Occipital lobe (tissue), 2 donors: Measurements from ENCODE around the gene BMPER. TPM values are rescaled to one million over a fixed set of nuclear protein-coding genes. Genes with fewer than 3 reads are reported as not detected.

ENCODE experiments used
- DNase-seq: peaks from one replicate; lab custom pipeline; 2025; lab: John Stamatoyannopoulos, UW
- total RNA-seq: library from RNA; depleted of rRNA; stranded (reverse); fragments of >200 nt; gene quantifications from one replicate; pipeline ENCODE4 v1.2.3, GENCODE V29; 2014

BMPER gene
- total RNA-seq, 1 donor from 2014 or later: 4.5 TPM

DNA sequence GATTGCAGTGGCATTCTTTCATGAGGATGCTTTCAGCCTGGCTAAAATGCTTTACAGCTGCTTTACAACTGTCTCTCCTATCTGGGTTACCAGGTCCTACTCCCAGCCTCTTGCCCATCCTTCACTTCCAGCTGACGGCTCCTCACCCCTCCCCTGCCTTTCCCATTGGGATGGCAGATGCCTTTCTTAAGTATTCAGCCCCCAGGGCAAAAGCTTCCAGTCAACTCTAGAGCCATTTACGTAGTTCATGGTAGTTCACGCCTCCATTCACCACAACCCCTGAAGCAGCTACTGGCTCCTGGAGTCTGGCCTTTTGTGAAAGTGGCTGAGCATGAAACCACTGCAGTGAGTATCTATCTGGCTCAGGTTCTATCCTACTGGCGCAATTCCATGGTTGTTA, 17.2 kb upstream of the BMPER start:
- no peak for DNase-seq

DNA sequence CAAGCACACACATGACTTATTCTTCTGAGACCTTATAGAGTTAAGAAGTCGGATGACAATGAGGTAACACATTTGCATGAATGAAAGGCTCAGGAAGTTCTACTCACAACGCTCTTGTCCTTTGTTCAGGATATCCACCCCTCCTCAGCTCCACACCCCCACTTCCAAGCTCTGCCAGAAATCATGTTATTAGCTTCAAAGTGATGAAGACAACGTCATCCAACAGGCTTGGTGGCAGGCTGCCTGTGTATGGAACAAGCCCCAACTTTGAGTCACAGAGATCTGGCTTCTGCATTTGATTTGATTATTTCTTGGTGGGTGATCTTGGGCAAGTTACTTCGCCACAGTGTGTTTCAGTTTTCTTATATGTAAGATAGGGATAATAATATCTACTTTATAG, 12.4 kb upstream of the BMPER start:
- no peak for DNase-seq

DNA sequence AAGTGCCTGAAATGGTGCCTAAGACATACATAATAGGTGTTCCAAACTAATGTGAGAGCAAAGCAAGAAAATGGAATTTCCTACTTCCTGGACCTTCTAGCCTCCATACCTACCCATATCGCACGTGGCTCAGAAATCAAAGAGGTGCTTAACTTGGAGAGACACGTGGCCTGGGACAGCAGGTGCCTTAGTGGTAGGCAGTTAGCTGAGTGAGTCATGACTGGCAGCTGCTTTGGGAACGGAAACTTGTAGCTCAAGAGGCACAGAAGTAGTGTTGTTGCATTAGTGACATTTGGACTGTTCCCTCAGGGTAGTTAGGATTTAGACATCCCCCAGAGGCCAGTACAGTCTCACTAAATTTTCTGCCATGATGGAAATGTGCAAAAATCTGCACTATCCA, 12.0 kb upstream of the BMPER start:
- no peak for DNase-seq

DNA sequence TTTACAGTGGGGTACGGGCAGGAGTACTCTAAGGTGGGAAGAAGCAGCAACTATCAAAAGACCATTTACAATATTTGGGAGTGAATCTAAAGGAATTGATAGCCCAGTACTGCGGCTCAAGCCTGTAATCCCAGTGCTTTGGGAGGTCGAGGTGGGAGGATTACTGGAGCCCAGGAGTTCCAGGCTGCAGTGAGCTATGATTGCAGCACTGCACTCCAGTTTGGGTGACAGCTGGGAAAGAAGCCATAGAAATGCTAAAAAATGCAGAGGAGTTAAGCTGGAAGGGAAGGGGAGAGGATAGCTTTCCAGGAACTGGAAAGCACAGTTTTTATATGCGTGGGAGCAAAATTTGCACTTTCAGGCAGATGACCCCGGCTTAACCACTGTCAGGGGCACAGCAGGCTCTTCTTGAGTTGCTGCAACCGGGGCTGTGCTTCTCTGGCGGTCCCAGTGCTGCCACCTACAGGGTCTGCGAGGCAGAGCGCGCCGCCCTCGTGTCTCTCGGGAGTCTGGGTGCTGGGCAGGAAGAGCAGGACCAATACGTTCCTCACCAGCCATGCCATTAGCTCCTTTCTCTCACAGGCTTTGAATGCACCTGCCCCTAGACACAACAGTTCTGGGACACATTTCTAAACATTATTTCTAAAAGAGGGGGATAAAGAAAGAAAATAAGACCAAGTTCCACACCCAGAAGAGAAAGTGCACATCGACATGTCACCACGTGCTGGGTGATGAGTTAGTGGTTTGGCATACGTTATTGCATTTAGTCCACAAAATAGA, 10.1 kb upstream of the BMPER start:
- peak; percentile 78 for DNase-seq

DNA sequence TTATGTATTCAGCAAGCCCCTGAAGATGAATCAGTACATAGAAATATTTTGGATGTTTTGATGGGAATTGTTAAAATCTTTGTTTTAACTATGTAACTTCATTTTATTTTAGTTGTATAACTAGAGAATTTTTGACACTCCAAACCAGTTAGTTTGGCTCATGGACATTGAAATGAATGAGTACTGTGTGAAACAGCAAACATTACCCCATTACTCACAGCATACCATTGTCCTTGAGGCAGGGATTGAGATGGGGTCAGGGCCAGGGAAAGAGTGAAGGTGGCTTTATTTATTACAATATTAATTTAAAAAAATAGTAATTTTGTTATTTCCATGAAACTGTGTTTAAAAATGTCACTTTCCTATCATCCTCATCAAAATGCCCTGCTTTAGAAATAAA, 4.8 kb upstream of the BMPER start:
- no peak for DNase-seq

DNA sequence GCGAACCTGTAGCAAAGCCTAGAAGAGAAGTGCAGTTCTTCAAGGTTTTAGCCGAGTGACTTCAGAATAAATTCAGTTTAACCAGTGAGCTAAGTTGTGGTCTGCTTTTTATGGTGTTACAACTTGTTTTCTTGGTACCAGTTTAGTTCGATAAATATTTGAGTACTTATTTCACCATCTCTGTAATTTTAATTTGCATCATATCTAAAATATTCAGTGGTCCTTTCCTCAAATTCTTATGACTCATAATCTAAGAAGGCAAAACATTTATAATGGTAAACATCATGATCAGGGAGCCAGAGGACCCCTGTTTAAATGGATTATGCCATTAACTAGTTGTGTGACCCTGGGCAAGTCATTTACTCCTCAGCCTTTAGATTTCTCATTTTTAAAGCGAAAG, 4.1 kb upstream of the BMPER start:
- no peak for DNase-seq

DNA sequence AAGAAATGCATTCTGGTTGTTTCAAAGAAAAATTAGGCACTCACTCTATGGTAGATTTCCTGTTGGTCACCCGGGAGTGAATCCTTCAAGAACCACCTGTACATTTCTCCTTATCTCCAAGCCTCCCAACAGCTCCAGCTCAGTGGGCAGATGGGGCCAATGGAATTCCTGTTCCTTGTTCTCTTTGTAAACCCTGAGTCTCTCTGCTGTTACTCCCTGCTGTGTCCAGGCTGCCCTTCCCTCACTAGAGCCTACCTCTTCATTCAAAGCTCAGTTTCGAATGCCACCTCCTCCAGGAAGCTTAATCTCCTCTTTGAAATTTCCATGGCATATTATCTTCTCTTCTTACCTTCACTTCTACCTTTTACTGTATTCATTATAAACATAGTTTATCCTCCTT, 3.5 kb upstream of the BMPER start:
- DNase-seq: no peak

DNA sequence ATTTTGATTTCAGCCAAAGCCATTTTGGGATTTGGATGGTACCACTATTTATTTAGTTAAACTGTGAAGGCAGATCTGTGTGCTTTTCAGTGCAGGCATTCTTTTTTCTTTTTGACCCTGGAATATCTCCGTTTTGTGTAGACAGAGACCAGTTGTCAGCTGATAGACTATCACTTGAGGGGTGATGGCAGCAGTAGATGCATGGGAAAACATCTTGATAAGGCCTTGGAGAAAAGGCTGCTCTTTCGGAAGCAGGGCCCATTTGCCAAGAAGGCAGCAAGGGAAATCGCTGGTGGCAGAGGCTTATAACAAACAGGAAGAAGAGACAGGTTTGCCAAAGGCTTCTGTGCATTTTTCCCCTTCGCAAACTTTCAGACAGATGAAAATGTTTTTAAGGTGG, 2.6 kb upstream of the BMPER start:
- no peak for DNase-seq

DNA sequence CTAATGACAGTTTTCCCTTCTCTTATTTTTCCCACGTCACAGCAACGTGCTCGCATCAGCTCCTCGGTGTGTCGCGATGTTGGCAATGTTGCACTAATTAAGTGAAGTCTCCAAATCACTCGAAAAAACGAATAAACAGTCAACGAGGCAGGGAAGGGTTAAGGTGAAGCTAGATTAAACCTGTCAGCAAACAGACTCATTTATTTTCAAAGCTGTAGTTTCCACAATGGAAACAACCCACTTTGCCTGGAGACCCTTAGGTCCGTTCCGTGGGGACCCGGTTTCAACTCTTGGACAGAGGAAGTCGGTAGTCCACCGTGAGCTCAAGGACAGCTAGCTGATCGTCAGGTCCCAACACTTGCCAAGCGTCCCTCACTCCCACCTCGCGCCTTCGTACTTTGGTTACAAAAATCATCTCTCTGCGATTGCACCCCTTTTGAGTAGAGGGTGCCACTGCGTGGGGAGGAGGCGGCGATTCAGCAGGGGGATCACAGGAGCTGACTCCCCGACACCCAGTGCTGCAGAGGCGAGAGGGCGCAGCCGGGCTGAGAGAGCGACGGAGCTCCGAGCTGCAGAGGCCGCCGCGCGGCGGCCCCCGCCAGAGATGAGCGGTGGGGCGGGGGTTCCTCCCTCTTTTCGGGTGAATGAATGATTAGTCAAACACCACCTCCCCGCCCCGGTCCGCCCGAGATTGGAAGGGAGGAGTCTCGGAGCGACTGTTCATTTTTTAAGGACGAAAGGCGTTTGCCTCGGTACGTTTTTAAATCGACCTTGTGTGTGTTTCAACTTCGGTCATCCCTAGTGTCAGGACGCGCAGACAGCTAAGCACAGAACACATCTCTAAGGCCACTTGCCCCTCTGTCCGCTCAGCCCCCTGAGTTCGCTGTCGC, 1.3 kb upstream of the BMPER start:
- DNase-seq: peak; percentile 30

DNA sequence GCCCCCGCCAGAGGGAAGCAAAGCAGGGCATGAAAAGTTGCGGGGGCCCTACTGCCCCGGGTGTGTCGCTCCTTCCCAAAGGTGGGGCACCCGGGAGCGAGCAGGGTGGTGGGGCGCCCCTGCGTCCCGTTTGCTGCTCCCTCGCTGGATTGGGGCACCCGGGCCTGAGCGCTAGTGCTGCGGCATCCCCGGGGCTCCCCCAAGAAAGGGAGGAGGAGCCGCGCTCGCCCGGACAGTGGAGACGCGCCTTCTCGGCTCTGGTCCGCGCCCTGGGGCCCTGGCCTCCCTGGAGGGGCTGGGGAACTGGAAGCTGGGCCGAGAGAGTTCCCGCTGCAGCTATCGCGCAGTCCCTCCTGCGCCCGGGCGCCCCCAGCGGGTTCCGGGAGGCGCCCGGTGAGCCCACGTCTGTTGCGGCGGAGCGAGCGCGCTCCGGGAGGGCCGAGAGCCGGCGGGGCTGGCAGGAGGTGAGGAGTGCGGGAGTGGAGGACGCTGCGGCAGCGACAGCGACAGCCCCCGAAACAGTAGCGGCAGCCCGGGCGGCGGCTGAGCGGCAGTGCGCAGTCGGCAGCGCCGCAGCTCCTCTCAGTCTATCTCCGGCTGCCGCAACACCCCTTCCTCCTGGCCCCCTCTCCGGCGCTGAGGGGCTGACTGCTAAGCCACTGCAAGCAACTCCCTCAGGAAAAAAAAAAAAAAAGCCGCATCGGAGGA, 504 bp upstream of the BMPER start:
- peak; percentile 18 for DNase-seq

DNA sequence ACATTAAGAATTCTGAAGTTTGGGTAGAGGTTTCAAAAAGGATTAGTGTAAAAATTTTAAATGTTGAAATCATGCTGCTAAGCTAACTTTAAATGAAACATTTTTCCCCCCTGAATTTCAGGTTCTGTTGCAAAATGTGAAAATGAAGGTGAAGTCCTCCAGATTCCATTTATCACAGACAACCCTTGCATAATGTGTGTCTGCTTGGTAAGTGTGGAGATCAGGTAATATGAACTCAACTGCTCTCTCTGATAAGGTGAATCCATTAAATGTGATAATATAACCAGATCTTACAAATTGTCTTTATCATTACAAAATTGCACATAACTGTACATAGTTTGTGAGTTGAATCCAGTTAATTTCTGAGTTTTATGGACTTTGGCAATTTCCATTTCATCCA, 1.4 kb downstream of the BMPER start:
- DNase-seq: no peak

DNA sequence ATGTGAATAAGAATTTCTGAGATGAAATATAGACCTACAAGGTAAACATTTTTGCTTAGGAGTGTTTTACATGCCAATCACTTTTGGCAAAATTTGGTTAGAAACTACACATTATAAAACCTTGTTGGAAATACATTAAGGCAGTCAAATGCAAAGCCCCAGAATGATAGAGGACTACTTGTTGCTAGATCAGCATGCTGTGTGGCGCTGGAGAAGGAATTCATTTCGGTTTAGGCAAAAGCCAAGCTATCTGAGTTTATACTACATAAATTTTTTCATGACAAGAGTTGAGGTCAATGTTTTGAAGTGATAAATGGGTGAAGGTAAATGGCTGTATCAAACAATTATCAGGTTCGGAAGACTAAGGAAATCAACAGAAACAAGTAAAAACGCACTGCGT, 2.3 kb downstream of the BMPER start:
- no peak for DNase-seq

DNA sequence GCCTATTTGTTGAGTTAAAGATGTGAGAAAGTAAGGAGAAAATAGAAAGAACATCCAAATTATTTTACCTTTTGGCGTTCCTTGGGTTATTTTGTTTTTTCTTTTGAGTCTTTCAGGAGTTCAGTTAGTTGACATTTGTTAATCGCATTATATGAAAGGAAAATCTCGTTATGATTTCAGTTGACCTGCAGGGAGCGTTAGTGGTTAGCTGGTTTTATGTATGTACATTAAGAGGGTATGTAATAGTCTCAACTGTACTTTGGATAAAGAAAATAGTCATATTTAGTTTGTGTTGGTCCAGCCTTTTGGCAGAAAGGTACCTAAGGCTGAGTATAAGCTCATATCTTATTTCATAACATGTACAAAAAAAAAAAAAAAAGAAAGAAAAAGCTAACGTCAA, 4.0 kb downstream of the BMPER start:
- DNase-seq: no peak

DNA sequence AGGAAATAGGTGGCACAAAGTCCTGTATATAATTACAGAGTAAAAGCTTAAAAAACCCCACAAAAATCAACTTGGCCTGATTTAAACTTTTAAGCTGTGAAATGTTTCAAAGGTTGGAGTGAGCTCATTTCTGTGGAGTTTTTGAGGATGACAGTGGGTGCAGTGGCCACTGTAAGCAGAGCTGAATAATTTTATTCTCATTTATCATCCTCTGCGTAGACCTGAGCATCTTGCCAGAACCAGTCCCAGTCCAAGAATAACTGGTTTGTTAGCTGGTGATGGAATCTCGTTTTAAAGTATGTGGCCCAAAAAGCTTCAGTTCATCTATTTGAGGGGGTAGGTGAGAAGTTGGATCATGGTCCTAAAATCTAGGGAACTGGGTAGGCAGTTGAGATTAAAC, 4.4 kb downstream of the BMPER start:
- DNase-seq: no peak

DNA sequence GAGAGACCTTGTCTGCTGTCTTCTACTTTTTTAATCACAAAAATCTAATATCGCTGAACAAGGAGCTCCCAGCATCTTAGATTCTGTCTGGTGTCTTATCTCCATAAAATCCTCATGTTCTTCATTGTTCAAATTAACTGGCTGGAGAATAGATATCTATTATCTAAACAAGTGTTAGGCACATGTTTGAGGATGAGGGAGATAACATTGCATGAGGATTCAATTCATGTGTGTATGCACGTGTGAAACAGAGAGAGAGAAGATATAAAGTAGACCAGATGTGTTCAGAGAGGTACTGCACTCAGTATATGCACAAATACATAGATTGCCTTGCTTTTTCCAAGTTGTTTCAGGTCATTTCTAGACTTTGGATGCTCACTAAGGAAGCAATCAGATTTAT, 5.4 kb downstream of the BMPER start:
- DNase-seq: no peak

DNA sequence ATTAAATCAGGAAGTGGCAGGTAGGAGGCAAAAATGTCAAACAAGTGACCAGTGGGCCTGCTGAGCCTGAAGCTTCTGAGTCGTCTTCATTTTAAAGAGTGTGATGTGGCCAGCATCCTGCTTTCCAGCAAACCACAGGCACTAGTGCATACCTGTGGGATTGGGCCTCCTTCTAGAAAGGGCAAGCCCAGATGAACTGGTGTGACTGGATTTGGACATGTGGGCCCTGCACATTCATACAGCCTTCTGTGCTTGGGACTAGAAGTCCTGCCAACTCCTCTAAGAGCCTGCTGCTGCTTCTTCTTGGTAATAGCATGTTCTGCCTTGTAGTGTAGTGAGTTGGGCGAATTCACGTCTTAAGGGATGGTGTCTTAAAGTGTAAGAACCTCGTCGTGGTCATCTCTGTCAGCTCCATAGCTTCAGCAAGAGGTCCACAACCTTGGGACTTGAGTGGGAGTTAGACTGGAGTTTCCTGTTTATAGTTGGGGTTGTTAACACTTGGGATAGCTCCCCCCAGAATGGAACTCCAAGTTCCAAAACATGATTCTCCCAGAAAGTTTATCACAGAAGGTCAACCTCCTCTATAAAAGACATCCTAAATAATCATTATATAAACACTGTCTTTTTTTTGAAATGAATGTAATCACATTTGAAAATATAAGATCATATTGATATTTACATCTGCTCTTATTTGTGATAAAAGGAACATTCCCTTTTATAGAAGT, 11.2 kb downstream of the BMPER start:
- no peak for DNase-seq

DNA sequence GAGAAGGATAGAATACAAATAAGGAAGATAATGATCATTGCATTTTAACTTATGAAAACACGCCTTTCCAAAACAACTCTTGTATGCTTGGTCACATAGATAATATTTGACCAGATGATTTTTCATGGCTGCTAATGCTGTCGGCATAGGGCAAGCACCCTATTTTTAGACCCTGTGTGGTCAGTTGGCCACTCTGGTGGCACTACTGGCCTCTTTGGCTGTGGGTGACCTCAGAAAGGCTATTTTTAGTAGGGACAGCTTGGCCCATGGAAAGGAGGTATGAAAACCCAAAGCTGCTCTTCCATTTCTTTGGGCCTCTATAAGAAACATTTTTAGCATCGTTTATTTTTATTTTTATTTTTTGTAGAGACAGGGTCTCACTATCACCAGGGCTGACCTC, 12.3 kb downstream of the BMPER start:
- DNase-seq: no peak

DNA sequence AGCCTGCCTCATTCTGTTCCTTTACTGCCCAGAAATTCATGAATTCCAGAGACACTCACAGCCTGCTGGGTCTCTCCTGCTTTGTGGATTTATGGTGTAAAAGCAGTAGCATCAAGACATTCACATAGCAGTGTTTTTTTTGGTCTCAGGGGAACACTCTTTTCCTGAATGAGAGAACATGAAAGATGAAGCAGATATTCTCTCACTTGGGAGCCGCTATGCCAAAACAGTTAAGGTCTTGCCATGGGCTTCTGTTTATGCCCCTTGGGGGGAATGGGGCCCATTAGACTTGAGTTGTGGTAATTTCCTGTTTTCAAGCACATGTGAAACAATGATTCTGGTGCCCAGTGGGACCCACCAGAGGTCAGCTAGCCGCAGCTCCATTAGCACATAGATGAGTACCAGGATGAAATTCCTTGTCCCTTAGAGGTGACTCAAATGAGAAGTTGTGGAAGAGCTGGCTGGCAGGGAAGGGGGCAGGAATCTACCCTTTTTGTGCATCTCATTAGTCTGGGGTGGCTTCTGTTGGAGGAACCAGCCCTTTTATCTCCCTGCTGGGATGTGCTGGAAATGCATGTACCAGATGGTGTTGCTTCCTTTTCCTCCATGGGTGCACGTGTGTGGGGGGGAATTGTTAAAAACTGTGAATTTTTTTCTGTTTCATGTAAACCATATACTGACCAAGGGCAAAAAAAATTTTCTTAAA, 13.3 kb downstream of the BMPER start:
- no peak for DNase-seq

DNA sequence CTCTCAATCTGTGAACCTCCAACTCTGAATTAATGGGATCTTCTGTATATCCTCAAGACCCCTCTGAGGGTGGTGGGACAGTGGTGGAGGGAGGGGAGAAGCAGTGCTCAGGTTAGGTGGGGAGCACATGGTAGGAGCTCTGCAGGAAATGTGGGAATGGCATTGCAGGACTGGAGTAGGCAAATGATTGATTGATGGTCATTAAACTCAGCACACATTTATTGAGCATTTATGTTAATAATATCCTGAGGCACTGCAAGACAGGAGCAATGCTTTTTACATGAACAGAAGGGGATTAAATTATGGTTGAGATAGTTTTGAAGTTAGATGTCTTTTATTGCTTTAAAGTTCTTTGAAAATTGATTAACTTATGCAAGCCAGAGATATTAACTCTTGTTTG, 14.1 kb downstream of the BMPER start:
- DNase-seq: no peak

DNA sequence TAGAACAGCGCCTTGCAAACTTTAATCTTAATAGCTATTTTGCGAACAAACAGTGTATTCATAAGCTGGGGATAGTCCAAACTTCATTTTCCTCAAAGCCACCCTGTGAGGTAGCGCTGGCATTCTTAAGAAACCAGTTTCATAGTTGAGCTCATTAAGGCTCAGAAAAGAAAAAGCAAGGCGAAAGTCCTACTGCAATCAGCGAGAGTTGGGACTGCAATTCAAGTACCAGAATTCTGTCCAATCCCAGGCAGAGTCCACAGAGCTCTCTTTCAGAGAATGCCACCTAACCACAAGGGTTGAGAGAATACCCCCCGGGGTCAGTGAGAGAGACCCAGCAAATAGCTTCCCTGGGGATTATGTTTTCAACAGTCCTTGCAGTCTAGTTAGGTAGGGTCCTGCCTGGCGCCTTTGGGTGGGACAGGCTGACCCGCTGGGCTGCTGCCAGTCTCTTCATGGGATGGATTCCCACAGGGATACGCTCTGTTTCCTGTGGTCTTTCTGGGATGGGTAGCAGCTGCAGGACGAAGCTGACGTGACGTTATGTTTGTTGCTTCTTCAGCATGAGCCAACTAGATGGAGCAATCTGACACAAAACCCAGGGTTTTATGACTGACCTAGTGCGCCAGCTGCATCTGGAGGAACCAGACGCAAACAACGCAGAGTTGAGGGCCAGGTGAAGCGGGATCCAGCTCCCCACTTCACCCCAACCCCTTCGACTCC, 16.0 kb downstream of the BMPER start:
- DNase-seq: no peak
